CD4-positive, alpha-beta T cell treated with Interleukin-12 subunit alpha and Interleukin-12 subunit beta, for 1 hour (primary cell): ENCODE results near the gene SYNE2.
A peak's percentile ranks its signal among the peaks of the same experiment; 100 is the strongest.

Source experiments
- DNase-seq: peaks from one replicate; pipeline ENCODE4 v3.0.0-alpha.2; 2020

The SYNE2 gene

DNA sequence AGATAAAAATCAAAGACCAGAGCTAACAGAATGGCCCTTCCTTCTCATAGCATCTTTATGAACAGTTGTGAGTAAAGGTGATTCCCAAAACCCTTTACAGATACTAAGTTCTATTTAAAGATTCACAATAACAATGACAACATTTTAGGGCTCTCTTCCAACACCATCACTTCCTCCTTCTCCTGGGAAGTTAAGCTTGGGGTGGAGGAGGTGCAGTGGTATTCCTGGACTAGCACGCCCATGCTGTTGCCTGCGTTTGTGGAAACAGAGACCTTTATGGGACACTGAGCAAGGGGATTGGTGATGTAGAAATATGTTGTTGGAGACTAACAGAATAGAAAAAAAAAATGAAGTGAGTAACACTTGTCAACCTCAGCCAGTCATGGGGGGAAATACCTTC is 22.5 kb downstream of the SYNE2 start:
- DNase-seq: no peak

DNA sequence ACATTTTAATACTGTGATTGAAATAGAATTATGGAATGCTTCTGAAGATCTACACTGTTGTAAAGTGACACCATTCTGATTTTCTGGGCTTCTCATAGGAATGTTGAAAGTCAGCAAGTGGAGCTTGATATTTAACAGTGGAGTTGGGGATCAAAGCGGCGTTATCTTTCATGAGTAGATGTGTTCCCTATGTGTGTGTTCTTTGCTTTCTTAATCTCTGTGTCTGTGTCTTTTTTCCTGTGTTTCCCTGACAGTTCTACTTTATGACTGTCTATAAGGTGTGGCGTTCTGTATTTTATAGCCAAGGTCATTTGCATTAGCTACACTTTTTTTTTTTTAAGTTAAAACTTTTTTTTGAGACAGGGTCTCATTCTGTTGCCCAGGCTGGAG is 24.7 kb downstream of the SYNE2 start:
- no peak for DNase-seq

GRCh38 chr14:63878052-63878451 is 25.2 kb downstream of the SYNE2 start:
- DNase-seq: no peak

GRCh38 chr14:63878792-63879191 is 26.0 kb downstream of the SYNE2 start:
- DNase-seq: no peak

- DNase-seq: no peak
Observed at GRCh38 chr14:63881926-63882325, 29.1 kb downstream of the SYNE2 start.

DNA sequence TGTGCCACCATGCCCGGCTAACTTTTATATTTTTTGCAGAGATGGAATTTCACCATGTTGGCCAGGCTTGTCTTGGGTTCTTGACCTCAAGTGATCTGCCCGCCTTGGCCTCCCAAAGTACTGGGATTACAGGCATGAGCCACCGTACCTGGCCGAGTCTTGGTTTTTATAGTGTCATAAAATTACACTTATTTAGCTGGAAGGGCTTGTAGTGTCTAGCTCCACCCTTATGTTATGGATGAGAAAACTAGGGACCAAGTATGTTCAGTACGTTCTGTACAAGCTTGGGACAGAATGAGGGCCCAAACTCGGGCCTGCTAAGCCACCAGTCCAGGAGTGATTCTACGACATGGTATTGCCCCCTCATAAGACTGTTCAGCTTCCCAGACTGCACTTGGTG is 35.1 kb downstream of the SYNE2 start:
- no peak for DNase-seq

DNA sequence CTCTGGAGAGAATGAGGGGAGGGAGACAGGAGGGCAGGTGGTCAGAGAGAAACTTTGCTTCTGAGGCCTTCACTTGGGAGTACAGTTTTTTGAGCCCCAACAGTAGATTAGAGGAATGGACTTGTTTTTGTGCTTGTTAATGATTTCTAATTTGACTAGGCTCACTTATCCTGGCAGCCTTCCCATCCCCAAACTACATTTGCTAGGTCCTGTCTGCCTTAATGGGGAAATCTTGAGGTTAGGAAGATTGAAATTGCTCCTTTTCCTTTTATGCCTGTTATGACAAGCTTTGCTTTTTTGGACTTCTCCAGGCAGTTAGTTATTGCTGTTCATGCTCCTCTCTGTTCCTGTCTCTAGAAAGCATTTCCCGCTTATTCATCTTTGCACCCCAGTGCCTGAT is 37.7 kb downstream of the SYNE2 start:
- DNase-seq: no peak

GRCh38 chr14:63891148-63891975 is 38.6 kb downstream of the SYNE2 start:
- no peak for DNase-seq

DNA sequence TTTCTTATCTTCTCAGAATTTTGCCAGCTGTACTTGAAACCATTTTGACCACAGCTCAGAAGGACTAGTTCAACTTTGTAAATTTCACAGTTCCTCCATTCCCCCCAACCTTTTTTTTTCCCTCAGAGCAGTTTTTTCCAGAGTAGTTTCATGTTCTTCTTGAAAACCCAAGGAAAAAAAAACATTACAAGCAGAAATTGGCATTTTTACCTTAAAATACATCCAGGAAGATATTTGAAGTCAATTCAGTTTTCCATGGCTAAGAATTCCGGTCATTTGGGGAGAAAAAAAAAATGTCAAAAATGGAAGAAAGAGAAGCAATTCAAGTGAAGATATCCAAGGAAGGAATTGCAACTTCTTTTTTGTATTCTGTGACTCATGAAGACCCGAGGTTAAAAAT is 39.5 kb downstream of the SYNE2 start:
- no peak for DNase-seq

GRCh38 chr14:63893701-63894458 is 41.1 kb downstream of the SYNE2 start:
- no peak for DNase-seq

DNA sequence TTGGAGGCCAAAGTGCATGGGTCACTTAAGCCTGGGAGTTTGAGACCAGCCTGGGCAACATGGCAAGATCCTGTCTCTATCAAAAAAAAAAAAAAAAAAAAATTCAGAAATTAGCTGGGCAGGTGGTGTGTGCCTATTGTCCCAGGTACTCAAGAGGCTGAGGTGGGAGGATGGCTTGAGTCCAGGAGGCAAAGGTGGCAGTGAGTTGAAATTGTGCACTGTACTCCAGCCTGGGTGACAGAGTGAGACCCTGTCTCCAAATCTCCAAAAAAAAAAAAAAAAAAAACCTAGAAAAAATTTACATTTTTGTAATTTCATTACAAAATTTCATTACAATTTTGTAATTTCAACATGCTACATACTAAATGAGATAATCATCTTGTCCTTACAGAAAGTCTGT is 42.7 kb downstream of the SYNE2 start:
- DNase-seq: no peak

- no peak for DNase-seq
Observed at GRCh38 chr14:63896278-63896720, 43.5 kb downstream of the SYNE2 start.

- no peak for DNase-seq
Observed at GRCh38 chr14:63897721-63898163, 44.9 kb downstream of the SYNE2 start.

DNA sequence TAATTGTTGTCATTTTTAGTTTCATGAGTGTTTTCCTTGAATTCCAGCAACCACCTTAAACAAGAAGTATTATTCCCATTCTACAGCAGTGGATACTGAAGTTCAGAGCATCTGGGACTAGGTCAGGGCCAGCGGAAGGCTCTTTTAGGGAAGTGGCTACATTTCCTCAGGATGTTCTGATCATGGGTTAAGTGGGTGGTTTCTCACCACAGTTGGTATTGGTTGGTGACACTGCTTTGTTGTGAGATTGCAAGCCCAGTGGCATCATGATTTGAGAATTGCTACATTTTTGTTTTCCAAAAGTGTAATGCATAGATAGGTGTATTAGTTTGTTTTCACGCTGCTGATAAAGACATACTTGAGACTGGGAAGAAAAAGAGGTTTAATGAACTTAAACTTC is 47.1 kb downstream of the SYNE2 start:
- DNase-seq: peak; percentile 29

DNA sequence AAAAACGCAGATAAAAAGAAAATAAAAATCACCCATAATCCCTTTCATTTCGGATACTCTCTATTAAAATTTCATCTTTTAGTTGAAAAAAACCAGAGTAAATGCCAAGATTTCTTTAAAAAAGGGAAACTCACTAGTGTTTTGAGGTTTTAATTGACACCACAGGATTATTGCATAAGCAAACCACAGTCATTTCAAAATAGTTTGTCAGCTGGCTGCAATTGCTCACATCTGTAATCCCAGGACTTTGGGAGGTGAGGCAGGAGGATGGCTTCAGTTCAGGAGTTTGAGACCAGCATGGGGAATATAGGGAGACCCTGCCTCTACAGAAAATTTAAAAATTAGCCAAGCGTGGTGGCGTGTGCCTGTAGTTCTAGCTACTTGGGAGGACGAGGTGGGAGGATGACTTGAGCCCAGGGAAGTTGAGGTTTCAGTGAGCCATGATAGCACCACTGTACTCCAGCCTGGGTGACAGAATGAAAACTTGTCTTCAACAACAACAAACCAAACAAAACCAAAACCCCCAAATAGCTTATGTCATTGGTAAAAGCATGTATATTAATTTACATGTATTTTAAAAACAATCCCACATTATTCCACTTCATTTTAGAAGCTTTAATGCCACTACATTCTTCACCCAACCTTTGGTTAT is 48.8 kb downstream of the SYNE2 start:
- DNase-seq: no peak

DNA sequence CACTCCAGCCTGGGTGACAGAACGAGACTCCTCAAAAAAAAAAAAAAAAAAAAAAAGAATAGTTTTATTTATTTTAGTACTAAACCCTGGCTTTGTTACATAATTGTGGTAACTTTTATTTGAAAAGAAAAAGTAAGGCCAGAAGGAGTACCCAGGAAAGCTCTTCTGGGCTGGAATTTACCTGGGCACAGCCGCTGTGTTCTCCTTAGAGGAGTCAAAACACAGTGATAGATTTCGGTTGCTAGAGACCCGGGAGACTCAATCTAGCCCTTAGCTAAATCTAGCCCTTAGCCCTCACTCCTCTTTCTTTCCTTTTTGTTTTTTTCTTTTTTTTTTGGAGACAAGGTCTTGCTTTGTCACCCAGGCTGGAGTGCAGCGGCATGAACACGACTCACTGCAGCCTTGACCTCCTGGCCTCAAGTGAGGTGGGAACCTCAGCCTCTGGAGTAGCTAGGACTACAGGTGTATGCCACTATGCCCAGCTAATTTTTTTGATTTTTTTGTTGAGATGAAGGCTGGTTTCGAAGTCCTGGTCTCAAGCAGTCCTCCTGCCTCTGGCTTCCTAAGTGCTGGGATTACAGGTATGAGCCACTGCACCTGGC is 49.7 kb downstream of the SYNE2 start:
- no peak for DNase-seq

- DNase-seq: no peak
Observed at GRCh38 chr14:63904724-63905123, 51.9 kb downstream of the SYNE2 start.

DNA sequence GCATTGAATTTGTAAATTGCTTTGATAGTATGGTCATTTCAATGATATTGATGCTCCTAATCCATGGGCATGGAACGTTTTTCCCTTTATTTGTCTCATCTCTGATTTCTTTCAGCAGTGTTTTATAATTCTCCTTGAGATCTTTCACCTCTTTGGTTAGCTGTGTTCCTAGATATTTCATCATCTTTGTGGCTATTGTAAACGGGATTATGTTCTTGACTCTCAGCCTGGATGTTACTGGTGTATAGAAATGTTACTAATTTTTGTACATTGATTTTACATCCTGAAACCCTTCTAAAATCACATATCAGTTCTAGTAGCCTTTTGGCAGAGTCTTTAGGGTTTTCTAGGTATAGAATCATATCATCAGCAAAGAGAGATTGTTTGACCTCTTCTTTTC is 52.6 kb downstream of the SYNE2 start:
- DNase-seq: no peak

GRCh38 chr14:63908667-63909264 is 56.0 kb downstream of the SYNE2 start:
- DNase-seq: no peak

GRCh38 chr14:63909984-63910383 is 57.2 kb downstream of the SYNE2 start:
- no peak for DNase-seq

- DNase-seq: no peak
Observed at GRCh38 chr14:63910583-63911363, 58.0 kb downstream of the SYNE2 start.

DNA sequence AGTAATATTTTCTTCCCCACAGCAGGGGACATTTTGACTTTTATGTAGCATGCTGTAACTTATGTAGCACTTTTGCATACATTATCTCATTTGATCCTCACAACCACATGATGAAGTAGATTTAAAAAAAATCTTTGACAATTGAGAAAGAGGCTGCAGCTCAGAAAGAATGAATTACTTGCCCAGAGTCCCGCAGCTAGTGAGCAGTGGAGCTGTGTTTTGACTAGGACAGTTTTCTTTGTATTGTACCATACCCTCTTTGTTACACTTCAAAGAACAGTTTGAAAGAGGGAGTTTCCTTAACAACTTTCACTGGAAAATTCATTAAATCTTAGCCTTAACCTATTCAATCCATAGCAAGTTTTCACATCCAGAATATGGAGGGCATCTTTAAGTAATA is 58.6 kb downstream of the SYNE2 start:
- DNase-seq: no peak
